PC-3 (cell line): ENCODE measurements around the gene POMT2. TPM values are rescaled to one million over a fixed set of nuclear protein-coding genes. Genes with fewer than 3 reads are reported as not detected.

Experiments
- ATAC-seq: fragments of 200-7000 bp; cut with Tn5 transposase; 2 replicates; pipeline ENCODE4 v1.9.1; 2020; ENCODE audit warnings: mild to moderate bottlenecking, moderate library complexity
- BruUV-seq: library from RNA; stranded (reverse); fragments of 400-500 nt; replicated peaks from 2 replicates; lab custom pipeline; 2021; lab: Mats Ljungman, UMichigan
- CTCF ChIA-PET: fragments of 300-600 bp; sonication (Branson Sonifier 250); formaldehyde crosslinking; loops from one replicate; lab custom pipeline; 2022; ENCODE audit warnings: antibody characterized with exemption; lab: Charles Lee
- POLR2A ChIA-PET: fragments of 300-600 bp; sonication (Branson Sonifier 250); formaldehyde crosslinking; loops from one replicate; lab custom pipeline; 2022; ENCODE audit warnings: antibody characterized with exemption; ENCODE audit not compliant: unreplicated experiment; lab: Charles Lee
- DNase-seq: peaks from one replicate; pipeline ENCODE4 v3.0.0-alpha.2; 2015
- H2AFZ ChIP-seq: fragments of 300-600 bp; sonication (generic); 2 replicates; pipeline ENCODE4 v1.6.0; 2016; ENCODE audit warnings: antibody characterized with exemption, low read length
- H3F3A ChIP-seq: fragments of 300-600 bp; sonication (generic); one replicate; pipeline ENCODE4 v1.6.0; 2017; ENCODE audit warnings: antibody characterized with exemption, low read length, control low read depth, mild to moderate bottlenecking; ENCODE audit not compliant: unreplicated experiment
- H3K27ac ChIP-seq: fragments of 300-600 bp; sonication (generic); 2 replicates; pipeline ENCODE4 v1.5.1; 2016; ENCODE audit warnings: mild to moderate bottlenecking, low read length
- H3K27me3 ChIP-seq: fragments of 300-600 bp; sonication (generic); 2 replicates; pipeline ENCODE4 v1.6.1; 2016; ENCODE audit warnings: low read length, mixed read lengths
- H3K36me3 ChIP-seq: fragments of 300-600 bp; sonication (generic); 2 replicates; pipeline ENCODE4 v1.6.1; 2016; ENCODE audit warnings: low read depth, mixed run types, low read length, mixed read lengths
- H3K4me1 ChIP-seq: fragments of 300-600 bp; sonication (generic); 2 replicates; pipeline ENCODE4 v1.5.1; 2016; ENCODE audit warnings: low read length; ENCODE audit not compliant: insufficient read depth
- H3K4me2 ChIP-seq: fragments of 300-600 bp; sonication (generic); 2 replicates; pipeline ENCODE4 v1.6.0; 2016; ENCODE audit warnings: low read length
- H3K4me3 ChIP-seq: fragments of 300-600 bp; sonication (generic); 2 replicates; pipeline ENCODE4 v1.5.1; 2016; ENCODE audit warnings: mild to moderate bottlenecking, low read length, mixed read lengths
- H3K79me2 ChIP-seq: fragments of 300-600 bp; sonication (generic); 2 replicates; pipeline ENCODE4 v1.6.1; 2017; ENCODE audit warnings: low read length, mixed read lengths
- H3K9ac ChIP-seq: fragments of 300-600 bp; sonication (generic); 2 replicates; pipeline ENCODE4 v1.6.0; 2016; ENCODE audit warnings: mild to moderate bottlenecking, low read length
- H3K9me2 ChIP-seq: fragments of 300-600 bp; sonication (generic); replicated peaks from 2 replicates; pipeline ENCODE4 v1.6.1; 2016; ENCODE audit warnings: mixed run types, low read length, mixed read lengths
- H3K9me3 ChIP-seq: fragments of 300-600 bp; sonication (generic); 2 replicates; pipeline ENCODE4 v1.6.1; 2016; ENCODE audit warnings: low read length, mixed read lengths
- H4K20me1 ChIP-seq: fragments of 300-600 bp; sonication (generic); 2 replicates; pipeline ENCODE4 v1.6.1; 2016; ENCODE audit warnings: low read length, mixed read lengths
- EZH2 ChIP-seq: fragments of 300-600 bp; sonication (generic); IDR thresholded peaks from one replicate; pipeline ENCODE4 v1.6.1; 2017; ENCODE audit warnings: antibody characterized with exemption, mild to moderate bottlenecking, low read length; ENCODE audit not compliant: unreplicated experiment
- EZH2phosphoT487 ChIP-seq: fragments of 300-600 bp; sonication (generic); IDR thresholded peaks from 2 replicates; pipeline ENCODE4 v1.6.1; 2018; ENCODE audit warnings: mild to moderate bottlenecking, antibody characterized with exemption, low read length, borderline replicate concordance
- intact Hi-C: fragments of 100-400 bp; cut with micrococcal nuclease; formaldehyde crosslinking; loops from 2 replicates; pipeline ENCODE4 v1.9.0; 2023
- total RNA-seq: library from RNA; depleted of rRNA; stranded (reverse); fragments of >200 nt; gene quantifications from 2 replicates; pipeline ENCODE4 v1.2.3, GENCODE V29; 2014
- TF ChIP-seq, protein P1 (sequence below): fragments of 300-600 bp; sonication (generic); conservative IDR thresholded peaks from 2 replicates; pipeline ENCODE4 v1.5.1; 2017; ENCODE audit warnings: antibody characterized with exemption, low read depth, mild to moderate bottlenecking, low read length

The POMT2 gene
- total RNA-seq, 1 experiment from 2014 or later = 67.6 TPM

DNA sequence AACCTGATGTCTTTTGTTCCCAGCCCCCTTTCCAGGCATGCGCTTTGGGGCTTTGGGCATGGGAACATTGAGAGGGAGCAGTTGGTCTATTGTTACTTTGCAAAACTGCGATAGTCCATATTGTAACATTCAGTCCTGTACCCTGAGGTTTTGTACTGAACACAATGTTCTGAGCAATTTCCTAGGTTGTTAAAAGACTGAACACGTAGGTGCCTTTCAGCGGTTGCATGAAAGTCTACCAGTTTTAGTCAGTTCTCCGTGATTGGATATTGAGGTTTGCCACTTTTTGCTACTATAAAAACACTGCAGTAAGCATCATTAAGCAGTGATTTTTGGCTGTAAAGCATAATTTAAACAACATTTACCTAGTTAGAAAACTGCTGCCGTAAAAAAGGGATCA, 69.8 kb downstream of the POMT2 start:
- BruUV-seq = no TSS peak

DNA sequence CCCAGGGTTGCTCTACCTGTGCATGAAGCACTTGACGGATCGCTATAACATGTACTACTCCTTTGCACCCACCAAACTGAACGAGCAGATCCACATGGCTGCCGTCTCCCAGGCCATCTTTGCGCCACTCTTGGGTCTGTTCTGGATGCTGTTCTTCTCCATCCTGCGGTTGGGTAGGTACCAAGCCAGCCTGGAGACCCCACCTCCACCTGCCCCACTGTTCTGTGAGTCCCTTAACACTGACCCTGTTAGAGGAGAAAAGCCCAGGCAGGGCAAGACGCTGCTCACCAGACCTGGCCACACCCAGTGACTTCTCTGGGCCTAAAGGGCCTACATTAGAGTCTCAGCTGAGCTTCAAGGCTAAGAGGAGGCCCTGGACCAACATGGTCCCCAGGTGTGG, 71.4 kb downstream of the POMT2 start:
- H3K9me2 ChIP-seq = no peaks in the 10 kb centered on the region
- H3F3A ChIP-seq = no peaks in the 10 kb centered on the region
- no peak overlapping the region for H3K9ac ChIP-seq
- TF ChIP-seq, protein P1, sequence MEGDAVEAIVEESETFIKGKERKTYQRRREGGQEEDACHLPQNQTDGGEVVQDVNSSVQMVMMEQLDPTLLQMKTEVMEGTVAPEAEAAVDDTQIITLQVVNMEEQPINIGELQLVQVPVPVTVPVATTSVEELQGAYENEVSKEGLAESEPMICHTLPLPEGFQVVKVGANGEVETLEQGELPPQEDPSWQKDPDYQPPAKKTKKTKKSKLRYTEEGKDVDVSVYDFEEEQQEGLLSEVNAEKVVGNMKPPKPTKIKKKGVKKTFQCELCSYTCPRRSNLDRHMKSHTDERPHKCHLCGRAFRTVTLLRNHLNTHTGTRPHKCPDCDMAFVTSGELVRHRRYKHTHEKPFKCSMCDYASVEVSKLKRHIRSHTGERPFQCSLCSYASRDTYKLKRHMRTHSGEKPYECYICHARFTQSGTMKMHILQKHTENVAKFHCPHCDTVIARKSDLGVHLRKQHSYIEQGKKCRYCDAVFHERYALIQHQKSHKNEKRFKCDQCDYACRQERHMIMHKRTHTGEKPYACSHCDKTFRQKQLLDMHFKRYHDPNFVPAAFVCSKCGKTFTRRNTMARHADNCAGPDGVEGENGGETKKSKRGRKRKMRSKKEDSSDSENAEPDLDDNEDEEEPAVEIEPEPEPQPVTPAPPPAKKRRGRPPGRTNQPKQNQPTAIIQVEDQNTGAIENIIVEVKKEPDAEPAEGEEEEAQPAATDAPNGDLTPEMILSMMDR = no peak
- TF ChIP-seq EZH2phosphoT487 (no peak), EZH2 (no peak)
- no peak overlapping the region for H3K4me2 ChIP-seq
- H3K36me3 ChIP-seq = no peaks in the 10 kb centered on the region
- H3K9me3 ChIP-seq = no peaks in the 10 kb centered on the region
- CTCF ChIA-PET = no interaction called here
- no peaks in the 10 kb centered on the region for H4K20me1 ChIP-seq
- intact Hi-C loops = no loop called here
- POLR2A ChIA-PET = no interaction called here
- H3K79me2 ChIP-seq = no peaks in the 10 kb centered on the region
- BruUV-seq = no TSS peak
- ATAC-seq = no peak
- DNase-seq = no peak
- H3K27ac ChIP-seq = no peak overlapping the region
- no peaks in the 10 kb centered on the region for H3K27me3 ChIP-seq
- H3K4me1 ChIP-seq = no peaks in the 10 kb centered on the region
- no peak overlapping the region for H3K4me3 ChIP-seq
- no peak overlapping the region for H2AFZ ChIP-seq

More for the DNA sequence above, 69.8 kb downstream of the POMT2 start:
- TF ChIP-seq EZH2 = no peak
- TF ChIP-seq, protein P1 = no peak
- TF ChIP-seq EZH2phosphoT487 = no peak
- POLR2A ChIA-PET = no interaction called here
- Histone ChIP-seq H3K9ac (no peak overlapping the region), H3K4me3 (no peak overlapping the region), H3F3A (no peaks in the 10 kb centered on the region), H3K9me3 (no peaks in the 10 kb centered on the region), H3K79me2 (no peaks in the 10 kb centered on the region), H3K9me2 (no peaks in the 10 kb centered on the region), H3K27ac (no peak overlapping the region), H3K4me2 (no peak overlapping the region), H4K20me1 (no peaks in the 10 kb centered on the region), H3K36me3 (no peaks in the 10 kb centered on the region), H2AFZ (no peak overlapping the region), H3K4me1 (no peaks in the 10 kb centered on the region), H3K27me3 (no peaks in the 10 kb centered on the region)
- DNase-seq (no peak), ATAC-seq (no peak)
- CTCF ChIA-PET = no interaction called here
- intact Hi-C loops = no loop called here

DNA sequence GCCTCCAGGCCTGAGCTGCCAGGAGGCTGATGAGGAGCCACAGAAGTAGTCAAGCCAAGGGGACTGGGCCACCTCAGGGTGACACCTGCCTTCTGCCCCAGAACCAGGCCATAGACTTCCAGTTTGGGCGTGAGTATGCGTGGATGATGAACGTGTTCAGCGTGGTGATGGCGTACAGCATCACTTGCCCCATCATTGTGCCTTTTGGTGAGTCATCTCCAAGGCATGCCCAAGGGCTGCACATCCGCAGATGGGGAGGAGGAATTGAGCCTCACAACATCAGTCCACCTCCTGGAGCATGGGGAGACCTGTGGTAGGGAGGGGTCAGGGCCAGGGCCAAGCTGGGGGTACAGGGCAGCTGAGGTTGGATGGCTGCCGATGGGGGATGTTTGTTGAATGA, 72.0 kb downstream of the POMT2 start:
- Histone ChIP-seq H3K9me3 (no peaks in the 10 kb centered on the region), H3F3A (no peaks in the 10 kb centered on the region), H3K27ac (no peak overlapping the region), H3K4me2 (no peak overlapping the region), H3K4me3 (no peak overlapping the region), H3K9ac (no peak overlapping the region), H3K27me3 (no peaks in the 10 kb centered on the region), H3K79me2 (no peaks in the 10 kb centered on the region), H4K20me1 (no peaks in the 10 kb centered on the region), H3K36me3 (no peaks in the 10 kb centered on the region), H3K4me1 (no peaks in the 10 kb centered on the region), H3K9me2 (no peaks in the 10 kb centered on the region), H2AFZ (no peak overlapping the region)
- intact Hi-C loops = no loop called here
- POLR2A ChIA-PET = no interaction called here
- CTCF ChIA-PET = no interaction called here
- TF ChIP-seq EZH2phosphoT487 (no peak), EZH2 (no peak)
- TF ChIP-seq, protein P1 = no peak
- peak; percentile 60 for DNase-seq
- BruUV-seq = no TSS peak
- ATAC-seq = no peak
